MCF 10A (cell line): ENCODE measurements around the gene MRPS5. TPM values are rescaled to one million over a fixed set of nuclear protein-coding genes. Genes with fewer than 3 reads are reported as not detected.
A peak's percentile ranks its signal among the peaks of the same experiment; 100 is the strongest.

Experiments
- BruUV-seq: library from RNA; stranded (reverse); fragments of 400-500 nt; replicated peaks from 2 replicates; lab custom pipeline; 2021; lab: Mats Ljungman, UMichigan
- CTCF ChIA-PET: fragments of 300-600 bp; sonication (Branson Sonifier 250); formaldehyde crosslinking; extraction: SDS; loops from one replicate; lab custom pipeline; 2021; ENCODE audit warnings: antibody characterized with exemption, inconsistent platforms; lab: Yijun Ruan, JAX
- POLR2A ChIA-PET: fragments of 300-600, 350-650 bp; sonication (Branson Sonifier 250); formaldehyde crosslinking; extraction: SDS; loops from one replicate; lab custom pipeline; 2020; ENCODE audit warnings: antibody characterized with exemption, inconsistent platforms; lab: Yijun Ruan, JAX
- DNase-seq: peaks from one replicate; pipeline ENCODE4 v3.0.0-alpha.2; 2018; ENCODE audit not compliant: unreplicated experiment
- H3K27ac Mint-ChIP-seq: one replicate; pipeline ENCODE4 v1.8.0; 2022; ENCODE audit warnings: mild to moderate bottlenecking, low read depth, mixed read lengths; ENCODE audit not compliant: unreplicated experiment
- H3K27me3 Mint-ChIP-seq: one replicate; pipeline ENCODE4 v1.8.0; 2022; ENCODE audit warnings: mixed read lengths; ENCODE audit not compliant: insufficient read depth, unreplicated experiment
- H3K36me3 Mint-ChIP-seq: one replicate; pipeline ENCODE4 v1.8.0; 2022; ENCODE audit warnings: mild to moderate bottlenecking, moderate library complexity, mixed read lengths; ENCODE audit not compliant: insufficient read depth, unreplicated experiment
- H3K4me1 Mint-ChIP-seq: one replicate; pipeline ENCODE4 v1.8.0; 2022; ENCODE audit warnings: mixed read lengths; ENCODE audit not compliant: insufficient read depth, unreplicated experiment
- H3K4me3 Mint-ChIP-seq: one replicate; pipeline ENCODE4 v1.8.0; 2022; ENCODE audit warnings: mild to moderate bottlenecking, moderate library complexity, mixed read lengths; ENCODE audit not compliant: unreplicated experiment
- H3K9me3 Mint-ChIP-seq: one replicate; pipeline ENCODE4 v1.8.0; 2022; ENCODE audit warnings: mixed read lengths; ENCODE audit not compliant: unreplicated experiment
- CTCF ChIP-seq: fragments of 200-600 bp; IDR thresholded peaks from one replicate; pipeline ENCODE4 v1.8.0; 2022; ENCODE audit warnings: antibody characterized with exemption, mild to moderate bottlenecking; ENCODE audit not compliant: unreplicated experiment
- intact Hi-C: fragments of 100-400 bp; cut with micrococcal nuclease; formaldehyde crosslinking; loops from 2 replicates; pipeline ENCODE4 v1.14.1; 2022
- total RNA-seq: library from RNA; stranded (reverse); gene quantifications from 2 replicates; pipeline ENCODE4 v1.2.3, GENCODE V29; 2022

Gene MRPS5
- total RNA-seq, 1 experiment from 2014 or later = 74.2 TPM

- no peak for TF ChIP-seq CTCF
- intact Hi-C loops = no loop called here
- Mint-ChIP-seq H3K4me3 (peak overlapping the region; percentile 71), H3K9me3 (no peaks in the 10 kb centered on the region), H3K27me3 (no peaks in the 10 kb centered on the region), H3K4me1 (no peaks in the 10 kb centered on the region), H3K36me3 (peaks cover 13% of the 10 kb centered on the region), H3K27ac (no peak overlapping the region)
- ChIA-PET POLR2A (interaction anchor here (1.9 kb wide), 1 partner anchor 37 kb away, joined by 4 read pairs; the partner anchor contains the start of gene MRPS5), CTCF (interaction anchor here (1.3 kb wide), 1 partner anchor 136 kb away, joined by 4 read pairs; no protein-coding TSS in a partner anchor)
- DNase-seq = no peak
- BruUV-seq = no TSS peak
These were observed 36.8 kb upstream of the MRPS5 start for GRCh38 chr2:95158441-95158840.

GRCh38 chr2:95149397-95149984 lies 27.9 kb upstream of the MRPS5 start:
- ChIA-PET CTCF (no interaction called here), POLR2A (no interaction called here)
- Mint-ChIP-seq H3K4me3 (no peak overlapping the region), H3K4me1 (no peaks in the 10 kb centered on the region), H3K36me3 (peaks cover 16% of the 10 kb centered on the region), H3K27me3 (no peaks in the 10 kb centered on the region), H3K9me3 (peaks cover 50% of the 10 kb centered on the region), H3K27ac (no peak overlapping the region)
- no TSS peak for BruUV-seq
- no peak for TF ChIP-seq CTCF
- intact Hi-C loops = no loop called here
- no peak for DNase-seq

GRCh38 chr2:95143838-95144237 lies 22.2 kb upstream of the MRPS5 start:
- H3K36me3 Mint-ChIP-seq = no peaks in the 10 kb centered on the region

GRCh38 chr2:95138702-95139101 lies 17.1 kb upstream of the MRPS5 start:
- Mint-ChIP-seq H3K9me3 (peaks cover 17% of the 10 kb centered on the region), H3K4me1 (no peaks in the 10 kb centered on the region), H3K4me3 (no peak overlapping the region), H3K27me3 (no peaks in the 10 kb centered on the region), H3K36me3 (no peaks in the 10 kb centered on the region), H3K27ac (no peak overlapping the region)
- ChIA-PET POLR2A (no interaction called here), CTCF (interaction anchor here (0.8 to 1.0 kb wide), 2 partner anchors 10 to 24 kb away, joined by 3 to 4 read pairs; no protein-coding TSS in a partner anchor)
- TF ChIP-seq CTCF = no peak
- DNase-seq = no peak
- BruUV-seq = no TSS peak
- intact Hi-C loops = no loop called here

More at GRCh38 chr2:95143838-95144237, 22.2 kb upstream of the MRPS5 start:
- ChIA-PET POLR2A (no interaction called here), CTCF (no interaction called here)
- H3K4me3 Mint-ChIP-seq = no peak overlapping the region
- TF ChIP-seq CTCF = no peak
- no peaks in the 10 kb centered on the region for H3K27me3 Mint-ChIP-seq
- DNase-seq = no peak
- H3K27ac Mint-ChIP-seq = no peak overlapping the region
- intact Hi-C loops = no loop called here
- no peaks in the 10 kb centered on the region for H3K4me1 Mint-ChIP-seq
- H3K9me3 Mint-ChIP-seq = peaks cover 26% of the 10 kb centered on the region
- no TSS peak for BruUV-seq
